Hematopoietic multipotent progenitor cell (in vitro differentiated cells): ENCODE results near the gene EIF4E3. TPM values are rescaled to one million over a fixed set of nuclear protein-coding genes. Genes with fewer than 3 reads are reported as not detected.

ENCODE experiments used
- DNase-seq, 3 donors: peaks; one replicate each; pipeline ENCODE4 v3.0.0-alpha.2; 2011 to 2015; ENCODE audit warnings: low read depth in 2 of 3, low spot score in 2 of 3
- total RNA-seq: library from RNA; depleted of rRNA; stranded (reverse); fragments of >200 nt; gene quantifications from one replicate; pipeline ENCODE4 v1.2.3, GENCODE V29; 2012

EIF4E3 gene
- total RNA-seq, 1 donor = 8.6 TPM

- DNase-seq = no peak
Observed at GRCh38 chr3:71692139-71692538, 33.1 kb downstream of the EIF4E3 start.

DNA sequence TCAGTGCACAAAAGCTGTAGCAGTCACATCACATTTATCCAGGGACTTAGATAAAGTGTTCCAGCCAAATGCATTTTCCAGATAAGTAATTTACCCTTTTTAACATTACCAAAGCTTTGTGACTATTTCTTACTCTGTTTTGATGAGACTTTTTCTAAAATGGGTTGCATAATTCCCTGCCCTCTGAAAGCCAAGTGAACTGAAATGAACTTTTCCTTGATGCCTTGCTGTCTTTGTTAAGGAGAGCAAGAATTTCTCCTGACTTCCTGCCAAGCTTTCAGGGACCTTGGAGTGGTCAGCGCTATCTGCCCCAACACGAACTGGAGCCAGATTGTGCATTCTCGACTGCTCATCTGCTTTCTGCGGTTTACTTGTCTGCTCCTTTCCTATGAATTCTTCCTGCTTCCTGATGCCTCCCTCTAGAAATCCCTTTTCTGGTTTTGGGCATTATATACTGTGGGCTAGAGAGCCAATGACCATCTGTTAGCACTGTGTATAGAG, 34.8 kb downstream of the EIF4E3 start:
- DNase-seq = no peak

- DNase-seq = peak in 1 of 3 donors; percentile 42
Observed at GRCh38 chr3:71689291-71689690, 35.9 kb downstream of the EIF4E3 start.

- DNase-seq = no peak
Observed at GRCh38 chr3:71688121-71688520, 37.1 kb downstream of the EIF4E3 start.

GRCh38 chr3:71685686-71686085, 39.5 kb downstream of the EIF4E3 start:
- no peak for DNase-seq

DNA sequence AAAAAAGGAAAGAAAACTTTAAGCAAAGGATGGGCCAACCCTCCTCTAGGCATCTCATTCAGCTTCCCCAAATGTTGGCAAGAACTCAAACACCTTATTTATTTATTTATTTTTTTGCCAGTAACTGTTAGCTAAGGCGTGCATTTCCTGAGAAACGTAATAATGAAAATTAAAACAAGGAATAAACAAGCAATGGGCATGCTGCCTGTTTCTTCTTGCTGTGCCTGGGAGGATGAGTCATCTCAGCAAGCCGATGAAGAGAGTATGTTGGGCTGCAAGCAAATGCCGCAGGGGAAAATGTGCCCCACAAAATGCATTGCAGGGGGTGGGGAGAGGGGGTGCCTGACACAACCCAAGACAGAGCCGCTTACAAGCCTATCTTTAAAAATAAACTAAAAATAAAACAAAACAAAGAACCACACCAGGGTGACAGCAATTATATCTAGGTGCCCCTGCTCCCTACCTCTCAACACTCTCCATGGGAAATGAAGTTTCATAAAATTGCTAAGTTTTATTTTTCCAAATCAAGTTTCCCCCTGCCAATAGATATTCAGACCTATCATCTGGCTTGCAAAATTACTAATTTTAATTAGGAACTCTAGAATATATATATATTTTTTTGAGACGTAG, 40.3 kb downstream of the EIF4E3 start:
- no peak for DNase-seq

GRCh38 chr3:71684046-71684756, 41.0 kb downstream of the EIF4E3 start:
- DNase-seq = no peak

- DNase-seq = peak in 2 of 3 donors; percentile 61 to 72
Observed at GRCh38 chr3:71681224-71681668, 44.0 kb downstream of the EIF4E3 start.

GRCh38 chr3:71680603-71681002, 44.6 kb downstream of the EIF4E3 start:
- DNase-seq = no peak

DNA sequence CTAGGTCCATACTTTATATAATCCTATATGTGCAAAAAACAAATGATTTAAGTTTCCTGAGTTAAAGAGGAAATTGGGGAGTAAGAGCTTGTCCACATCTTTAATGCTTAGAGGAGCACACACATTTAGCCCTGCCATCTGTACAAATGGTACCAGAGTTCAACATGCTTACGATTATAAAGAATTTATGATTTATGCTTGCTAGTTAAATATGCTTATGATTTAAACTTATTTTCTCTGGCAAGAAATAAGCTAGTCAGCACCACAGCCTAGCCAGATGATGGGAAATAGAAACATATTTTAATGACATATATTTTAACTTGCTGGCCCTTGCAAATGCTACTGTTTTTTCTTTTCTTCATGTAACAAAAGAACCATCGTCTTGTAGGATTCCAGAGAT, 48.3 kb downstream of the EIF4E3 start:
- no peak for DNase-seq

DNA sequence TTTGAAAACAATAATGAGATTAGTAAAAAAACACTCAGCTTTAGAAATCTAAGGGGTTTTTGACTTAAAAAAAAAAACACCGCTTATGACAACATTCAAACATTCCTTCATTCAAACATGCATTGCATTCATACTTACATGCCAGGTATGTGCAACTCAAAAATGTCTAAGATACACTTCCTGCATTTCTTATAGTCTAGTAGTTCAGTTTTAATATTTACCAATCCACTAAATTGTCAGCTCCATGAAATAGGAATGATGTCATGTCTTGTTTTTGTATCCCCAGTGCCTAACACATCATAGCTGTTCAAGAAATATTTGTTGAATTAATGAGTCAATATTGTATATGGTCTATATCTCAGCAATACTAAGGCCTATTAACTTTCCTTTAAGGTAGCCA, 51.7 kb downstream of the EIF4E3 start:
- no peak for DNase-seq

DNA sequence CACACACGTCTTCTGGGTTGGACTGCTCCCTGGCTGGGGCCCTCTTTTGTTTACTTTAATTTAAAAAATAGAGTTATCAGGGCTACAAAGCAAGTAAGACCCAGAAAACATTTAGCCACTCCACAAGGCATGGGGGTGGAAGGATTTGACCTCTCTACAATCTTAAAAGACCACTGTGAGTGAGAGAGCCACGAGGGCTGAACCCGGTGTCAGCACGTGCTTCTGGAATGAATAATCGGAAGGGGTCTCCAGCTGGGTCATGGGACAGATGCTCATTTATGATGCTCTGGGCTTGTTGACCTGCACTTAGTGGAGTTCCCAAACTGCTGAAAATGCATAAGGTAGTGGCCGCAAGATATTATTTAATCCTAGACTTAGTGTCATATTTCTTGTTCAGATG, 52.4 kb downstream of the EIF4E3 start:
- no peak for DNase-seq

DNA sequence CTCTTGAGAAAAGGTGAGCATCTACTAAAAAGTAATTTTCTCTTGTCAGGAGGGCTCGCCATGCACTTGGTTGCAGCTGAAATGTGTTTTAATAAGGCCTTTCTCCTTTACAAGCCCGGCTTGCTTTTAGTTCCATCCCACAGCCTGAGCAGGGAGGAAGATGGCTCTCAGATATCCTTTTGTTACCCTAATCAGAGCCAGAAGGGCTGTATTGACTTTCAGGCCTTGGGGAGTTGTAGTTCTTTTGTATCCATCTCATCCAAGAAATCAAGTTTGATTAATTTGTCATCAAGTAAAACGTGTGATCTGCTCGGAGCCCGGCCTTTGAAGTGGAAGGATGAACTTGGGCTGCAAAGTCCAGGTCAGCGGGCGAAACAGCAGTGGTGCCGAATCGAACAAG, 52.9 kb downstream of the EIF4E3 start:
- DNase-seq = no peak

DNA sequence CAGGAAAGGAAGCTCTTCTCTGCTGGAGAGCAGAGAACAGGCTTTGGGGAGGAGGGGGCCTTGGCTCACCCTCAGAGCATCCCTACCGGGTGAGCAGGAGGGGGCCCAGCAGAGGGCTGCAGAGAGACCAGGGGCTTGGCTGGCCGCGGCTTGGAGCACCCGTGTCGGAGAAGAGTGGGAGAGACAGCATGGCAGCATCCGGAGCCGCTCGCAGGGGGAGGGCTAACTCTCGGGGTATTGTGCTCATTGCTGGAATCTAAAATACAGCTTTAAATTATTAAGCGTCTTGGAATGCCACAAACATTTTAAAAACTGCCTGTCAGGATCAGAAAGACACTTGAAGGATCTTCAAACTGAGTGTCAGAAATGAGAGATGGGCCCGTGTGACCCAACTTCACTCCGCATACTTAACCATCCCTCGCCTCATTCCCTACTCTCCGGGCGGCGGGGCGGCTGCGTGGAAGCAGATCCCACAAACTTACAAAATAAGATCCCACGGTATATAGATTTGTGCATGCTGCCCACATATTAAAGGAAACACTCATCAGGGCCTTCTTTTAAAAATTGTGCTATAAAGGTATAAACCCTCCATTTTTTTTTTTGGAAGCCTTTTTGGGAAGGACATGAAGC, 53.9 kb downstream of the EIF4E3 start:
- DNase-seq = no peak

GRCh38 chr3:71662568-71662967, 62.6 kb downstream of the EIF4E3 start:
- DNase-seq = no peak

GRCh38 chr3:71662056-71662455, 63.1 kb downstream of the EIF4E3 start:
- DNase-seq = no peak

GRCh38 chr3:71659864-71660591, 65.2 kb downstream of the EIF4E3 start:
- DNase-seq = no peak

GRCh38 chr3:71657831-71658530, 67.2 kb downstream of the EIF4E3 start:
- no peak for DNase-seq

DNA sequence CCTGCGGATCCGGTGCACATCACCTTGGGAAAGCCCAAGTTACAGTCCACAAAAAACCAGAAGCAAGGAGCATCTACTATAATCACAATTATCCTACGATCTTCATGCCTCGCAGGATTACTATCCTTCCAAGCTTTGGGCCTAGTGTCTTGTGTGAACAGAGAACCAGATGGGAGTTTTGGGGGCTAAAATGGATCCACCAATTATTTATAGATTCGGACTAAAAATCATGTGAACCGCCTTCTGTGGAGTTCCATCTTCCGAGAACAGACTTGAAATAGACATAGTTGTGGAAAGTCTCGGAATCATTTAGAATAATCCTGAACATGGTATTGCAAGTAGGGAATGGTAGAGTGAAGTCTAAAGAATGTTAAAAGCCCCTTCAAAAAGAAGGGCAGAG, 70.1 kb downstream of the EIF4E3 start:
- no peak for DNase-seq

DNA sequence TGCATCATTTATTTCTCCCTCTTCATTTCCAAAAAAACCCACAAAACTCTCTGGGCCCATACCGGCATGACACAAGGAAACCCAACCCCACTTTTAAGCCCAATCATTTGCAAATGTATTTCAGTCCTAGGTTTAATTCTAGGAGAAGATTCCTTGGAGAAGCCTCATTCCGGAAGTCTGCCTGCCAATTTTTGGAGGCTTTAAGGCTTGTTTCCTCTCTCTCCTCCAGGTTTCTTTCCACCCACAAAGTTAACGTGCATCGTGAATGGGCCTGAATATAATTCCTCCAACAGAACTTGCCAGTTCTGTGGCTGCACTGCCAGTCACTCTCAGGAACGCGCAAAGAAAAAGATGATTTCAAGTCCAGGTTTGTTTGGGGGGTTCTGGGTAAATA, 71.8 kb downstream of the EIF4E3 start:
- DNase-seq = no peak
